Muscle layer of colon (tissue), 2 donors: ENCODE measurements around the gene PI4K2A.
A peak's percentile ranks its signal among the peaks of the same experiment; 100 is the strongest.
"Not testable (repeated sequence)": the region's sequence is repeated elsewhere in the genome, so short reads cannot be mapped to it uniquely, and the experiment has no call there.

Experiments
- H3K27ac ChIP-seq: one replicate; pipeline ENCODE4 v1.7.0; 2013; ENCODE audit warnings: low read depth, mild to moderate bottlenecking, low read length, moderate library complexity
- H3K27me3 ChIP-seq, 2 donors: one replicate each; pipeline ENCODE4 v1.7.0; 2013; ENCODE audit warnings: low read length in 2 of 2, mild to moderate bottlenecking in 2 of 2; ENCODE audit not compliant: insufficient read depth in 2 of 2, control insufficient read depth in 1 of 2
- H3K36me3 ChIP-seq: one replicate; pipeline ENCODE4 v1.7.0; 2013; ENCODE audit warnings: mild to moderate bottlenecking, low read length; ENCODE audit not compliant: insufficient read depth
- H3K4me1 ChIP-seq: one replicate; pipeline ENCODE4 v1.7.0; 2013; ENCODE audit warnings: mild to moderate bottlenecking, low read length; ENCODE audit not compliant: insufficient read depth
- H3K4me3 ChIP-seq, 2 donors: one replicate each; pipeline ENCODE4 v1.7.0; 2013; ENCODE audit warnings: low read length in 2 of 2, low read depth in 1 of 2, mild to moderate bottlenecking in 1 of 2, moderate library complexity in 1 of 2
- H3K9ac ChIP-seq: one replicate; pipeline ENCODE4 v1.7.0; 2013; ENCODE audit warnings: low read length
- H3K9me3 ChIP-seq: one replicate; pipeline ENCODE4 v1.7.0; 2013; ENCODE audit warnings: mild to moderate bottlenecking, low read length
- donor health status: abdominal sarcoma.
- donor health status: Adenocarcinoma of cecum.

The PI4K2A gene

GRCh38 chr10:97682042-97682441 lies 41.6 kb downstream of the PI4K2A start:
- Histone ChIP-seq H3K27ac (no peak overlapping the region), H3K4me1 (peaks cover 45% of the 10 kb centered on the region), H3K4me3 (no peak overlapping the region), H3K9me3 (no peaks in the 10 kb centered on the region), H3K9ac (no peak overlapping the region), H3K27me3 (no peaks in the 10 kb centered on the region), H3K36me3 (peaks cover 25% of the 10 kb centered on the region)

DNA sequence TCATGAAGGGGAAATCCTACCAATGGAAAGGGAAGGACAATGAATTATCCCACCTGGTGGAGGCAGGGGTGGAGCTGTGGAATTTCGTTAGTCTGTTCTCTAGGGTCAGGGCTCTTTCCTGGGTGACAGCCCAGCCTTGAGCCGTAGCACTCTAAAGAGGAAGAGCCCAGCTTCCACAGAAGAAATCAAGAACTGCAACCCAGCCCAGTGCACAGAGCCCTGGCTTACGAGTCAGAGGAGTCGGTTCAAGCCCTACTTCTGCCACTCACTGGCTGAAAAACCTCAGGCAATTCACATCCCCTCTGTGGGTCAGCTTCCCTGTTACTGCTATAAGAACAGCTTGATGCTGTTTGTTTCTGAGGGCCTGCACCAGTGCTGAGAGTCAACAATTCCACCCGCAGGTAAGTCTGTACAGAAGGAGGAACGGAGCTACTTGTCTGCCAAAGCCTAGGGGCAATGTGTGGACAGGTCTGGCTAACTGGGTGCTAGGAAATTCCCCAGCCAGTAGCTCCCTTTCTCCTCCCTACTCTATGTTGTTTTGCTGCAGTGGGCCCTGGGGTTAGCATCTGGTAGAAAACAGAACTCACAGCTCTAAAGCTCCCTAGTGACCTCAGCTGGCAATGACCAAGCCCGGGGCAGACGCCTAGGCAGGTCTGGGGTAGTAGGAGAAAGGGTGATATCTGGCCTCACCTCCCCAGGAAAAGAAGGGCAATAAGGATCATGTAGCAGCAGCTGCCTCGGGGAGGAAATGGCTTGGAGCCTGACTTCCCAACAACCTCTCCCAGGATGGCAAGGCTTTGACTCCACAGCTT lies 43.3 kb downstream of the PI4K2A start:
- Histone ChIP-seq H3K4me3 (peak overlapping the region in 1 of 2 donors; percentile 15), H3K27ac (peak overlapping the region; percentile 76), H3K4me1 (peaks cover 55% of the 10 kb centered on the region), H3K27me3 (no peaks in the 10 kb centered on the region), H3K9ac (peak overlapping the region; percentile 4), H3K9me3 (no peaks in the 10 kb centered on the region), H3K36me3 (peaks cover 11% of the 10 kb centered on the region)

- not testable (repeated sequence) for H3K9me3 ChIP-seq, H3K27me3 ChIP-seq, H3K36me3 ChIP-seq
- Histone ChIP-seq H3K9ac (peak overlapping the region; percentile 4), H3K4me3 (peak overlapping the region in 1 of 2 donors; percentile 86), H3K27ac (peak overlapping the region; percentile 76), H3K4me1 (peaks cover 55% of the 10 kb centered on the region)
Observed at GRCh38 chr10:97684368-97684713, 43.9 kb downstream of the PI4K2A start.

DNA sequence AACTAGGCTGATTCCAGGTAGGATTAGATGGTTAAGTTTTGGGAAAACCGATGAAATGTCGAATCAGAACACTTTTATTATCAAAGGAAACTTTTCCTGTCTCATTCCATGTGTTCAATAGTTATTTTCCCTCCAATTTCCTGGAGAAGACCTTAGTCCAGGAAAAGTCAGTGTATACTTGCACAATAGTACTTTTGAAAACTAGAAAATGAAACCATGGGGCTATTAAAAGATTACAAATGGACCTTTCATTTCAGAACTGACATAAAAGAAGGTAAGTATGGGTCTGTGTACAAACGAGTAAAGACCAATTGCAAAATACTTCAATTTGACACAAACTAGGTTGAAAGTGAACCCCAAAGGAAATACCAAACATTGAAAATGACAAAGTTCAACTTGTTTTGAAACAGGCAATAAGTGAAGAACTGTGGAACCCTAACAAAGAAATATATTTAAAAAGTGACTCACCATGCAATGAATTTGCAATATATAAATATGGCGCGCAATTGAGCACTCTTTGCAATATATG lies 44.5 kb downstream of the PI4K2A start:
- H3K4me3 ChIP-seq = peak overlapping the region in 1 of 2 donors; percentile 86
- peaks cover 55% of the 10 kb centered on the region for H3K4me1 ChIP-seq
- H3K27ac ChIP-seq = peak overlapping the region; percentile 76
- no peaks in the 10 kb centered on the region for H3K27me3 ChIP-seq
- H3K9ac ChIP-seq = peak overlapping the region; percentile 23
- H3K36me3 ChIP-seq = peaks cover 2% of the 10 kb centered on the region
- H3K9me3 ChIP-seq = no peaks in the 10 kb centered on the region

GRCh38 chr10:97685395-97685958 lies 45.0 kb downstream of the PI4K2A start:
- Histone ChIP-seq H3K9ac (no peak overlapping the region), H3K9me3 (no peaks in the 10 kb centered on the region), H3K36me3 (no peaks in the 10 kb centered on the region), H3K4me3 (peak overlapping the region in 1 of 2 donors; percentile 86), H3K4me1 (peaks cover 55% of the 10 kb centered on the region), H3K27ac (peak overlapping the region; percentile 76), H3K27me3 (no peaks in the 10 kb centered on the region)

GRCh38 chr10:97686301-97686961 lies 46.0 kb downstream of the PI4K2A start:
- H3K36me3 ChIP-seq = no peaks in the 10 kb centered on the region
- H3K9me3 ChIP-seq = no peaks in the 10 kb centered on the region
- H3K9ac ChIP-seq = peak overlapping the region; percentile 74
- no peaks in the 10 kb centered on the region for H3K27me3 ChIP-seq
- peak overlapping the region; percentile 71 to 86 for H3K4me3 ChIP-seq
- H3K27ac ChIP-seq = peak overlapping the region; percentile 66
- H3K4me1 ChIP-seq = peaks cover 55% of the 10 kb centered on the region

DNA sequence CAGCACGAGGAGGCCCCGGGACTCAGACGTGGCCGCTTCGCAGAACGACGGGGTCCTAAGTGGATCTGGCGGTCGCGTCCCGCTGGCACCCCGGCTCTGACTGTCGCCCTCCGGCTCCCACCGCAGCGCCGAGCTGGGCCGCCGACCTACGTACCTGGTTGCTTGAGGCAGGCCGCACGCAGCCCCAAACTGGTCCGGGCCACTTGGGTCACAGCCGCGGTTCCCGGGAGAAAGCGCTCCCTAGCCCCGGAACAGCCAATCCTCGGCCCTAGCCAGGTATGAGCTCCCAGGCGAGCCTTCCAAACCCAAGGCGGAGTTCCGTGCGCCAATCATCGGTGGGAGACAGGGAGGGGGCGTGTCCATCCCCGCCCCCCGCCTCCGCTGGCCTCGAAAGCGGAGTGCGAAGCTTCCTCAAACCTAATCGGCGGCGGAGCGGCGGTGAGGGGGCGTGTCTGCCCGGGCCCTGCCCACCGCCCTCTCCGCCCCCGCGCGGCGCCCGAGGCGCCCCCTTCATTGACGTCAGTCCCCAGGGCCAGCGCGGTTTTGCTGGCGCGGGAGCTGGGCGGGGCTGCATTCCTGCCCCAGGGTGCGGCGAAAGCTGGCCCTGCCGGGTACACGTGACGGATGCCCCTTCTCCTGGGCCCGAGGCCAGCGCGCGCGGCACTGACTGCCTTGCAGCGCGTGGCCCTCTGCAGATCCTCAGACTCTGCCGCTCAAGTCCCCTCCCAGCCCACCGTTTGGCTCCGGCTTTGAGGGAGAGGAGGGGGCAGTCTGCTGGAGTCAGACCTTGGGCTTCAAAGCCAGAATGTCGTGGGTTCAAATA lies 46.7 kb downstream of the PI4K2A start, which contains the start of gene AVPI1:
AVPI1 (minus strand) TSS at position 280 of the 823 bp plus-strand sequence. CDS start 7,336 bp downstream, outside the sequence.
- no peaks in the 10 kb centered on the region for H3K9me3 ChIP-seq
- peak within 1 kb of the TSS; percentile 66 for H3K27ac ChIP-seq
- no peaks in the 10 kb centered on the region for H3K27me3 ChIP-seq
- no peaks in the 10 kb centered on the region for H3K36me3 ChIP-seq
- peaks cover 55% of the 10 kb centered on the region for H3K4me1 ChIP-seq
- peak within 1 kb of the TSS; percentile 71 to 86 for H3K4me3 ChIP-seq
- H3K9ac ChIP-seq = peak within 1 kb of the TSS; percentile 74

DNA sequence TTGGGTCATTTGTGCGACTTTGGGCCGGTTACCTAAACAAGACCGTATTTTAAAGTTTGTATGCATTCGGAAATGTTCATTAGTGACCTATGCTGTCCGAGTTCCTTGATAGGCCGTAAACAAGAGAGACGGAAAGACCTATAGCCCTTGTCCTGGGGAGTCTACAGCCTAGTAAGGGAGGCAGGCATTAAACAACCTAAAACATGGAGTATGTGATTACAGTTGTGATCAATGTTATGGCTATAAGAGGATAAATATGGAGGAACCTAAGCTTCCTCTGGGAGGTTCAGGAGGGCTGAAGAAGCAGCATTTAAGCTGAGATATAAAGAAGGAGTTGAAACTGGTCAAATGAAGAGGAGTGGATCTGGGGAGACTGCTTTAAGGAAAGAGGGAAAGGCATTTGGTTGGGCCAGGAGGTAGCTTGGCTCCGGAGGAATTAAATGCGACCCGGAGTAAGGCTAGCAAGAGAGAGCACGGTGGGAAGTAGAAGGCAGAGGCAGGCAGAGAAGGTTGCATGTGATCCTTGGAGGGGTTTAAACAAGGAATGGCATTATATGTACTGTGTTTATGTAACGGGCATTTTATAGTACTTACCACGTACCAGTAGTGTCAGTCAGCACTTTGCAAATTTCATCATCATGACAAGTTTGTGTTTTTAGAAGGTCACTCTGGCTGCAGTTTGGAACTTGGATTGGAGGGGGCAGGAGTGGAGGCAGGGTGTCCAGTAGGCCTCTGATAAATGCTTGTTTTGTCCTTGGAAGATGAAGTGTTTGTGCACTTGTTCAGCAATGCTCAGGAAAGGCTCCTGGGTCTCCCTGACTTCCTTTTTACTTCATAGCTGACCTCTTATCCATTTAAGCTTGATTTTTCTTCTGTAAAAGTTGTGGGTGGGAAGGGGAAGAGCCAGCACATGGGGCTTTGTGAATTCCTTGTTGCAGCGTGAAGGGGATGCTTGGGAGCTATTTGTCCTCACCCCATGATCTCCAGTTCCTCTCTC lies 47.6 kb downstream of the PI4K2A start:
- H3K4me1 ChIP-seq = peaks cover 48% of the 10 kb centered on the region
- H3K4me3 ChIP-seq = peak overlapping the region; percentile 16 to 42
- no peaks in the 10 kb centered on the region for H3K9me3 ChIP-seq
- no peaks in the 10 kb centered on the region for H3K27me3 ChIP-seq
- H3K9ac ChIP-seq = peak overlapping the region; percentile 25
- H3K36me3 ChIP-seq = no peaks in the 10 kb centered on the region
- H3K27ac ChIP-seq = peak overlapping the region; percentile 66

DNA sequence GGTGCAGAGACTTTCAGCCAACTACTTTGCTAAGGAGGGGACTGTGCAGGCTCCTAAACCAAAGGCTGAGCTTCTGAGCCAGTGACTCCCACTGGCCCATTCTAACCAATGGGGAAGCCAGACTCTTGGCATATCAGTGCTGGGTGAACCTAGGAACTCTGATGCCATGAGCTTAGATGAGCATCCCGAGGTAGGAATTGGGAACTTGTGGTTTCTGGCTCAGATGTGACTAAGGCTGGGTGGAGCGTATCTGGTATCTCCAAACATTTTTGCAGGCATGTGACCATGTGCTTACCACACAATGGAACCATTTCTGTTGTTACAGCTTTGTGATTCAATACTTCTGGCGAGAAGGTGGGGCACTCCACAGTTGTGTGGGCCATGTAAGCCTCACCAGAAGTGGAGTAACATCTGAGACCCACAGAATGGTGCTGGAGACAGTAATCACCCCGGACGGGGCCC lies 49.1 kb downstream of the PI4K2A start:
- H3K9me3 ChIP-seq = no peaks in the 10 kb centered on the region
- no peak overlapping the region for H3K4me3 ChIP-seq
- H3K36me3 ChIP-seq = no peaks in the 10 kb centered on the region
- no peak overlapping the region for H3K27ac ChIP-seq
- peaks cover 33% of the 10 kb centered on the region for H3K4me1 ChIP-seq
- H3K9ac ChIP-seq = no peak overlapping the region
- H3K27me3 ChIP-seq = no peaks in the 10 kb centered on the region

DNA sequence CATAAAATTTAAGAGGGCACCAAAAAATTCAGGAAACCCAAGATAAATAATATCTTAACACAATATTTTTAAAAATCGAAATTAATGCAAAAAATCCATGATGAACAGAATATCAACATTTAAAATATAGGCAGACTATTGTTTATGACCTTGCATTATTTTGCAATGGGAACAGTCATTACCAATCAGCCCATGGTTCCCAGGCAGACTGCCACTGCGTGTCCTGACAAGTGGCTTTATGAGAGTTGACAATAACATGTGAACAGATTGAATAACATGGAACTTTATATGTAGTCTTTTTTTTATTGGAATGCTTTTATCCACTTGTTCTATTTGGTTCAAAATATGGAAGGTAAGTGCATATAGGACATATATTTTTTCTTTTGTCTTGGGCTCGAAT lies 49.7 kb downstream of the PI4K2A start:
- no peaks in the 10 kb centered on the region for H3K36me3 ChIP-seq
- H3K9ac ChIP-seq = no peak overlapping the region
- H3K9me3 ChIP-seq = no peaks in the 10 kb centered on the region
- no peak overlapping the region for H3K4me3 ChIP-seq
- no peaks in the 10 kb centered on the region for H3K27me3 ChIP-seq
- H3K4me1 ChIP-seq = peaks cover 28% of the 10 kb centered on the region
- H3K27ac ChIP-seq = no peak overlapping the region
